Activated CD8-positive, alpha-beta memory T cell treated with anti-CD3 and anti-CD28 coated beads, Interleukin-2, amount 10 ng/mL, durations not matched to agents 7 days and 5 days (primary cell): ENCODE data around the gene COMMD1. TPM values are rescaled to one million over a fixed set of nuclear protein-coding genes. Genes with fewer than 3 reads are reported as not detected.
"Not testable (repeated sequence)": the region's sequence is repeated elsewhere in the genome, so short reads cannot be mapped to it uniquely, and the experiment has no call there.

Source experiments
- ATAC-seq: fragments of 150-1000 bp; cut with Tn5 transposase; one replicate; pipeline ENCODE4 v1.10.0; 2021; ENCODE audit warnings: moderate library complexity
- CTCF ChIA-PET: fragments of 350-600 bp; sonication (Branson Sonifier 250); formaldehyde crosslinking; loops from one replicate; lab custom pipeline; 2021; ENCODE audit warnings: antibody characterized with exemption; lab: Charles Lee
- DNase-seq: peaks from one replicate; pipeline ENCODE4 v3.0.0-alpha.2; 2020
- H3K27ac Mint-ChIP-seq: one replicate; pipeline ENCODE4 v1.8.0; 2021; ENCODE audit warnings: mild to moderate bottlenecking, mixed read lengths
- H3K27me3 Mint-ChIP-seq: one replicate; pipeline ENCODE4 v1.8.0; 2021; ENCODE audit warnings: mixed read lengths
- H3K36me3 Mint-ChIP-seq: one replicate; pipeline ENCODE4 v1.8.0; 2021; ENCODE audit warnings: mild to moderate bottlenecking, mixed read lengths
- H3K4me1 Mint-ChIP-seq: one replicate; pipeline ENCODE4 v1.8.0; 2021; ENCODE audit warnings: mixed read lengths
- H3K4me3 Mint-ChIP-seq: one replicate; pipeline ENCODE4 v1.8.0; 2021; ENCODE audit warnings: mild to moderate bottlenecking, moderate library complexity, mixed read lengths
- H3K9me3 Mint-ChIP-seq: one replicate; pipeline ENCODE4 v1.8.0; 2022; ENCODE audit warnings: low read depth, mixed read lengths
- total RNA-seq, 2 experiments: library from RNA; stranded (reverse); gene quantifications; one replicate each; pipeline ENCODE4 v1.2.3, GENCODE V29; 2021

COMMD1 gene
- total RNA-seq, 2 experiments from 2014 or later: 27.4 to 33.0 TPM

DNA sequence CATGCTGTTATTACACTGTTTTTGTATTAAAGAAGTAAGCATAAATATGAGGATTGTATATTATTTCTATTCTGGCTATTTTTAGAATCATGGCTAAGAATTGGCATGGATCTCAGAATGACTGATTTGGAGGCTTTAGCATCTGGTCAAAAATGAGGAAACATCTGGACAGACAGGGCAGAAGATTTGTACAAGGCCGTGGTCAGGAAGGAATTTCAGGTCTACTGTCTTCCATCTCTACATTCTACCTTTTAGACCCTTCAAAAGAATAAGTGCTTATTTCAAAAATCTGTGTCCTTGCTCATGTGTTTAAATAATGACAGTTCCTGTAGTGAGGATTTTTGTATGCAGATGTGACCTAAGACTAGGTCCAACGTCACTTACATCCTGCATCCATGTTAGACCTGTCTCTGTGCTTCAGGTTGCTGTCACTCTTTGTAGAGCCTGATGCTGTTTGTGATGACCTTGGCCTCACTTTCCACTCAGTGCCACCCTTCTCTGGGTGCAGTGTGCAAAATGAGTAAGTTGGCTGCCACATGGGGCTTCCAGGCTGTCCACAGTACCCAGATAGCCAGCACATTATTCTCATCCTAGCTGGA lies 235.8 kb downstream of the COMMD1 start:
- Mint-ChIP-seq H3K36me3 (peaks cover 5% of the 10 kb centered on the region), H3K4me1 (peaks cover 17% of the 10 kb centered on the region), H3K9me3 (no peaks in the 10 kb centered on the region), H3K27ac (peak overlapping the region; percentile 45), H3K4me3 (no peak overlapping the region), H3K27me3 (no peaks in the 10 kb centered on the region)
- CTCF ChIA-PET: no interaction called here
- no peak for DNase-seq
- no peak for ATAC-seq

DNA sequence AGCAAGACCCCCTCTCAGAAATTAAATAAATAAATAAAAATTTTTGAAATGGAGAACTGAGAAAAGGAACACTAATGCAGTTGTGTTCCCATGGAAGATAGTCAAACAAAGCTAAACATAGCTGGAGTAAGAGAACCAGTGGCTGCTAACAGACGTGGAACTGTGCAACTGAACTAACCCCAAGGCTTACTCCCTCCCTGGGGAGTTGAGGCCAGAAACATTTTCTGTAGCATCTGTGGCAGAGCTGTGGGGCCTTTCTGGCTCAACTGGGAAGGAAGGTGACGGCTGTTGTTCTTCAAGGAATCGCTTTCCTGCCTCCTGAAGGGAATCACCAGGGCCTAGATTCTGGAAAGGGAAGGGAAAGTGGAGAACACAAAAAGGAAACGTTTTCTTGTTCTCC lies 236.6 kb downstream of the COMMD1 start:
- H3K36me3 Mint-ChIP-seq: peaks cover 5% of the 10 kb centered on the region
- H3K4me1 Mint-ChIP-seq: peaks cover 17% of the 10 kb centered on the region
- ATAC-seq (no peak), DNase-seq (no peak)
- no peak overlapping the region for H3K4me3 Mint-ChIP-seq
- CTCF ChIA-PET: no interaction called here
- no peak overlapping the region for H3K27ac Mint-ChIP-seq
- no peaks in the 10 kb centered on the region for H3K27me3 Mint-ChIP-seq
- no peaks in the 10 kb centered on the region for H3K9me3 Mint-ChIP-seq

DNA sequence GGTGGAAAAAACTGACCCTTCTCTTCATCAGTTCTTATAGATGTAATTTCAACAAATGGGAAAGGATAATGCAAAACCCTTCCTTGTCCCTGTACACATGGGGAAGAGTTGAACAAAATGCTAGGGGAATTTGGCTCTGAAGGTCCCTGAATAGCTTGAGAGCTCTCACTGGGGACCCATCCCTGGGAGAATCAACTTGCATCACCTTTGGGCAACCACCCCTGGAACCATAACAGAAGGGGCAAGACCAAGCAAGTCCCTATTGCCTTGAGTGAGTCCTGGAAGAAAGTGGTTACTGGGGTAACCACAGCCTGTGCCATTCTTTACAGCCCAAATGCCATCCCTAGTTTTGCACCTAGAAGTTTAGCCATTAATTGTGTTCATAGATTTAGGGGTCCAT lies 238.2 kb downstream of the COMMD1 start:
- CTCF ChIA-PET: no interaction called here
- H3K4me3 Mint-ChIP-seq: no peak overlapping the region
- H3K27ac Mint-ChIP-seq: no peak overlapping the region
- no peak for ATAC-seq
- no peaks in the 10 kb centered on the region for H3K27me3 Mint-ChIP-seq
- no peak for DNase-seq
- H3K4me1 Mint-ChIP-seq: peaks cover 18% of the 10 kb centered on the region
- H3K36me3 Mint-ChIP-seq: peaks cover 6% of the 10 kb centered on the region
- H3K9me3 Mint-ChIP-seq: no peaks in the 10 kb centered on the region

DNA sequence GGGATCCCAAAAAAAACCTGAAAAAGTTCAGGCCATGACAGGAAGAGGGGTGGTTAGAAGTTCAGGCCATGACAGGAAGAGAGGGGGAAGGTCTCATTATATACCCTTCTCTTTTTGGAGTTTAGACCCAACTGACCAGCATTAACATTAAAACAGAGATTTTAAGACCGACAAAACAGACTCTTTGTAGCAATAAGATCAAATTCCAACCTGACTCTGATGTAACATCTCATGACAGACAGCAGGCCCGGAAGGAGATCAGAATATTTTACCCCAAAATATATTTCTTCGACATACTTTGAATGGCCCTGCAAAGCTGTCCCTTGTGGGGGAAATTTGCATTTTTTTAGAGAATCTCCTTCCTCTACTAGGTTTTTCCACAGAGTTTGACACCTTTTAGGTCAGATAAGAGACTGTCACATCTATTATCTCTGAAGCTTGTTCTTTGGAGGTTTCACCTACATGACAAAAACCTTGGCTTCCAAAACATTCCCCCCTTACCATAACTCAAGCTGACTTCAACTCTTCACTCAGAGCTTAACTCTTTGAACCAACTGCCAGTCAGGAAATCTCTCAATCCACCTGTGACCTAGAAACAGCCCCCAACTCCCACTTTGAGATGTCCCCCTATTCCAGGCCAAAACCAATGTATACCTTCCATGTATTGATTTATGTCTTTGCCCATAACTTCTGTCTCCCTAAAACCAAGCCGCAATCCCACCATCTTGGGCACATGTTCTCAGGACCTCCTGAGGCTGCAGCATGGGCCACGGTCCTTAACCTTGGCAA lies 239.4 kb downstream of the COMMD1 start:
- Mint-ChIP-seq H3K4me1 (peaks cover 26% of the 10 kb centered on the region), H3K9me3 (no peaks in the 10 kb centered on the region), H3K36me3 (peaks cover 4% of the 10 kb centered on the region), H3K27me3 (no peaks in the 10 kb centered on the region), H3K4me3 (no peak overlapping the region), H3K27ac (no peak overlapping the region)
- DNase-seq (no peak), ATAC-seq (no peak)
- CTCF ChIA-PET: no interaction called here

DNA sequence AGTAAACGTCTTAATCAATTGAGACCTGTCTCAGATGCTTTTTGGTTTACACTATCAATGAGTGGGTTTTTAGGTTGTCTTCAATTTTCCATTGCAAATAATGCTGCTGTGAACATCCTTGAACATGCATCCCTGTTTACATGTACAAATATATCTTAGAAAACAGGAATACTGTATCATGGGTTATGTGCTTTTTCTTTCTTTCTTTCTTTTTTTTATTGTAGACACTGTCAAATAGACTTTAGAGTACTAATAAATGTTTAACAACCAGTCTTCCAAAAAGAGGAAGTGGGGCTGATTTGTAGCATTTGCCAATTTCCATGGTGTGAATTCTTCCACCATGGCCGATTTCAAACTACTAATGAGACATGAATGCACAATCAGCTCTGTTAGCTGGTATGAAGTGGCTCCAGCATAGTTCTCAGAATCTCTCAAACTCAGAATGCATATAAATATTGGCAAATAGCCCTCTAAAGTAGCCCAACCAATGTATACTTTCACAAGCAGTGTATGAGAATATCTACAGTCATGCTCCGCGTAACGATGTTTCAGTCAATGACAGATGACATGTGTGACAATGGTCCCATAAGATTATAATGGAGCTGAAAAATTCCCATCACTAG lies 240.1 kb downstream of the COMMD1 start:
- Mint-ChIP-seq H3K27ac (no peak overlapping the region), H3K36me3 (peaks cover 4% of the 10 kb centered on the region), H3K27me3 (no peaks in the 10 kb centered on the region), H3K9me3 (no peaks in the 10 kb centered on the region), H3K4me3 (no peak overlapping the region), H3K4me1 (peaks cover 22% of the 10 kb centered on the region)
- DNase-seq (no peak), ATAC-seq (no peak)
- CTCF ChIA-PET: no interaction called here

DNA sequence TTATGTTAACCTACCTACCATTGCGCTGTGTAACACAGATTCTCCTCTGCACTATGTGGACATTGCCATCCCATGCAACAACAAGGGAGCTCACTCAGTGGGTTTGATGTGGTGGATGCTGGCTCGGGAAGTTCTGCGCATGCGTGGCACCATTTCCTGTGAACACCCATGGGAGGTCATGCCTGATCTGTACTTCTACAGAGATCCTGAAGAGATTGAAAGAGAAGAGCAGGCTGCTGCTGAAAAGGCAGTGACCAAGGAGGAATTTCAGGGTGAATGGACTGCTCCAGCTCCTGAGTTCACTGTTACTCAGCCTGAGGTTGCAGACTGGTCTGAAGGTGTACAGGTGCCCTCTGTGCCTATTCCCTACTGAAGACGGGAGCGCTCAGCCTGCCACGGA lies 241.3 kb downstream of the COMMD1 start:
- H3K4me1 Mint-ChIP-seq: peaks cover 23% of the 10 kb centered on the region
- H3K27me3 Mint-ChIP-seq, H3K9me3 Mint-ChIP-seq, H3K4me3 Mint-ChIP-seq, ATAC-seq, H3K27ac Mint-ChIP-seq, CTCF ChIA-PET, H3K36me3 Mint-ChIP-seq, DNase-seq: not testable (repeated sequence)

DNA sequence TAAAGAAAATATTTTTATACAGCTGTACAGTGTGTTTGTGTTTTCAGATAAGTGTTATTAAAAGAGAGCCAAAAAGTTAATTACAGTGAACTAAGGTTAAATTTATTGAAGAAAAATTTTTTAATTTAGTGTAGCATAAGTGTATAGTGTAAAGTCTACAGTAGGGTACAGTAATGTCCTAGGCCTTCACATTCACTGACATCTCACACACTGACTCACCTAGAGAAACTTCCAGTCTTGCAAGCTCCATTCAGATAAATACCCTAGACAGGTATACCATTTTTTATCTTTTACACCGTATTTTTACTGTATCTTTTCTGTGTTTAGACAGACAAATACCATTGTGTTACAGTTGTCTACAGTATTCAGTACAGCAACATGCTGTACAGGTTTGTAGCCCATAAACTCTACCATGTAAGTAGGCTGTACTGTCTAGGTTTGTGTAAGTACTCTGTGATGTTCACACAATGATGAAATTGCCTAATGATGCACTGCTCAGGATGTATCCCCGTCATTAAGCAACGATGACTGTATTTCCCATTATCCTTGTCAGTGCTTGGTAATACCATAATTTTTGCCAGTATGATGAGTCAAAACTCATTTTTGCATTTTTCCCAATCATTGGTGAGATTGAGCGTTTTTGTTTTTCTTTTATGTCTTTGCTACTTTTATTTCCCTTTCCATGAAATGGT lies 242.3 kb downstream of the COMMD1 start:
- CTCF ChIA-PET: no interaction called here
- H3K36me3 Mint-ChIP-seq: peaks cover 1% of the 10 kb centered on the region
- DNase-seq: no peak
- ATAC-seq: no peak
- H3K4me1 Mint-ChIP-seq: peaks cover 23% of the 10 kb centered on the region
- no peak overlapping the region for H3K27ac Mint-ChIP-seq
- no peaks in the 10 kb centered on the region for H3K27me3 Mint-ChIP-seq
- H3K4me3 Mint-ChIP-seq: no peak overlapping the region
- no peaks in the 10 kb centered on the region for H3K9me3 Mint-ChIP-seq

DNA sequence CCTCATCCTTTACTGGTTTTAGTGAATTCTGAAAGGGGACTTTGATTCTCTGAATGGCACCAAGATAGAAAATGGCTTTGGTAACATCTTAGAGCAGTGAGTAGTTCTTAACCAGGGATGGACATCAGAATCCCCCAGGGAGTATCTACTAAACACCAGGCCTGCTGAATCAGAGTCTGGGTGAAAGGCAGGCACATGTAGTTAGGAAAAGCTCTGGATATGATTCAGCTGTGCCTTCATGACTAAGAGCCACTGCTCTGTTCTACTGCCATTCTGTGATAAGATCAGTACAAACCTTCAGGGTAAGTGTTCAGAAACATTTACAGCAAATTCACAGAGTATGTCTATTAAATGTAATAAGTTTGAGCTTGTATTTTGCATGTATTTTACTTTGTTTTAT lies 244.2 kb downstream of the COMMD1 start:
- CTCF ChIA-PET: no interaction called here
- DNase-seq (no peak), ATAC-seq (no peak)
- peaks cover 1% of the 10 kb centered on the region for H3K36me3 Mint-ChIP-seq
- peak overlapping the region; percentile 13 for H3K27ac Mint-ChIP-seq
- H3K9me3 Mint-ChIP-seq: no peaks in the 10 kb centered on the region
- H3K27me3 Mint-ChIP-seq: no peaks in the 10 kb centered on the region
- peaks cover 23% of the 10 kb centered on the region for H3K4me1 Mint-ChIP-seq
- H3K4me3 Mint-ChIP-seq: no peak overlapping the region

DNA sequence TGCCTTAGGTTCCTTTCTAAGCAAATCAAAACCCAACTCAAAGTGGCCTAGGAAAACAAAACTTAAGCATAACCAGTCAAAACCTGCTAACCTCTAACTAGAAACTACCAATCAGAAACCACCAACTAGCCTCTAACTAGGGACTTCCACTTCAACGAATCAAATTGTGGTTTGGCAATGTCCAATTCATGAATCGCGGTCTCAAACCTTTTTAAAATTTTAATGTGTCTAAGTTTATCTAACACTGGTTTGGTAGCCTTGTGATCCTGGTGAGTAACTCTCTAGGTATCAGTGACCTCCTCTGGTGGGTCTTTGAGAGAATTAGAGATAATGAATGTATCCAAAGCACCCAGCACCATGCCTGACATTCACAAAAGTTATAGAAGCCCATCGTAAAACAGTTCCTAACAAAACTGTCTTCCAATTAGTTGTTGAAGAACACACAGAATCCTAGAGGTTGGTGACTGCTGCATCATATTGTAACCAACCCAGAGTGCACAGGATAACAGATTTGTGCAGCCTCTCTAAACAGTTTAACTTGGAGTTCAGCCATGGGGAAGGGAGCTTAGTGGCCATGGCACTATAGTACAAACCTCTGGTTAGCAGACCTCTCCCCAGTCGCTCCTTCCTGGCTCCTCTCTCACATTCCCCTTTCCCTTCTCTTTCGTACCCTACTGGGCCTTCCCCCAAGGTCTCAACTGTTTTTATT lies 245.3 kb downstream of the COMMD1 start:
- H3K27me3 Mint-ChIP-seq: no peaks in the 10 kb centered on the region
- H3K27ac Mint-ChIP-seq: no peak overlapping the region
- DNase-seq: no peak
- CTCF ChIA-PET: no interaction called here
- peaks cover 5% of the 10 kb centered on the region for H3K9me3 Mint-ChIP-seq
- no peak for ATAC-seq
- peaks cover 1% of the 10 kb centered on the region for H3K36me3 Mint-ChIP-seq
- H3K4me1 Mint-ChIP-seq: peaks cover 23% of the 10 kb centered on the region
- H3K4me3 Mint-ChIP-seq: no peak overlapping the region

DNA sequence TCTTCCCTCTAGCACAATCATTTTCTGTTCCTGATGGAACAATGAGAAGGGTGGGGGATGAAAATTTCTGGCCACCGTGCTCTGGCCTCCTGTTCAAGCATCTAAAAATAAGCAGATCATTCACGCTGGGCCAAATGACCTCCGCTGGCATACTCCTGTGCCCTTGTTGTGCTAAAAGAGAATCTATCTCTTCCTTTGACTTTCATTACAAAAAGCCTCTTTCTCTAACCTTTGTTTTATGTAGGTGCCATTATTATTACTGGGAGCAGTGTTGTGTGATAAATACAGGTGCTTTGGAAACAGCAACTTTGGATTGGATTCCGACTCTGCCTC lies 245.8 kb downstream of the COMMD1 start:
- no peak for ATAC-seq
- Mint-ChIP-seq H3K27ac (no peak overlapping the region), H3K4me1 (peaks cover 23% of the 10 kb centered on the region), H3K27me3 (no peaks in the 10 kb centered on the region), H3K4me3 (no peak overlapping the region), H3K9me3 (peaks cover 5% of the 10 kb centered on the region), H3K36me3 (peaks cover 1% of the 10 kb centered on the region)
- CTCF ChIA-PET: no interaction called here
- no peak for DNase-seq

DNA sequence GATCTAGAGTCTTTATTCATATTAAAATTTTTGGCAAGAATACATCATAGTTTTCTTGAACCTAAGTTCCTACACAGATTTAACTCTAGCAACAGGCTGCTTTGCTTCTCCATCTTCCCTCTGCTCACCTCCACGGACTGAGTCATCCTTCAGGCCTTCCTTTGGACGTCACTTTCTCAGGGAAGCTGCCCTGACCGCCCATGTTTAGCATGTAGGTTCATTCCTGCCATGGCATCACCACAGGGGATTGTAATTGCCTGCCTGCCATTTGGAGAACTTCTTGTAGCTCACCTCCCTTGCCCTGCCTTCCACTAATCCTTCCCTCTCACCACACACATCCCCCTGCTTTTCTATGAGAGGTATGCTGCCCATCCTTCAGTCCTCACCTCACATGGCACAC lies 246.5 kb downstream of the COMMD1 start:
- H3K27ac Mint-ChIP-seq: no peak overlapping the region

DNA sequence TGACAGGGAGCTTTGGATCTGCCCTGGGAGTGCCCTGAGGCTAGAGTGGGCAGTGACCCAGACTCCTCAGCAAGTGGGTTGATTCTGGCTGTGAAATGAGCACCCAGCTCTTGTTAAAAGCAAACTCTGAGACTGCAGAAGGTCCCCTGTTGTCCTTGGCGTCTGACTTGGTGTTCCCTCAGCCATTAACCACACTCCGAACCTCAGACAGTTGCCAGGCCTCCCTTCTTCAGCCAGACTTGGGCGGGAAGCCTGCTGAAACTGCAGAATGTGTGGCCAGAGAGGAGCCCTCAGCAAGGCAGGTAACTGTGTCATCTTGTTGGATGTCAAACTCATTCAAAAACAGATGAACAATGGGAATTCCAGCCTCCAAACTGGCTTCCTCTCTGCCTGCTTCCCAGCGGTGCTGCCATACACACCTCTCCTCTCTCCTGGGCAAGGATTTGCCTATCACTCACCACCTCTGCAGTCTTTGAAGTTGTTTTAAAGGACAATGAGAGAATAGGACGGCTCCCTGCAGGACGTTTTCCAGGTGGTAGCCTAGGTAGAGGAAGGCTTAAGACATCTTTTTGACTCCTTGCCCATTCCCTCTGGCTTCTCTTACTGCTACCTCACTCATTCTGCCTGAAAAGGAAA lies 251.5 kb downstream of the COMMD1 start:
- Mint-ChIP-seq H3K36me3 (no peaks in the 10 kb centered on the region), H3K27ac (no peak overlapping the region), H3K4me3 (no peak overlapping the region), H3K27me3 (no peaks in the 10 kb centered on the region), H3K9me3 (peaks cover 5% of the 10 kb centered on the region), H3K4me1 (peaks cover 3% of the 10 kb centered on the region)
- no peak for ATAC-seq
- DNase-seq: no peak
- CTCF ChIA-PET: no interaction called here

More for the DNA sequence above, 246.5 kb downstream of the COMMD1 start:
- DNase-seq (no peak), ATAC-seq (no peak)
- H3K4me3 Mint-ChIP-seq: no peak overlapping the region
- H3K4me1 Mint-ChIP-seq: peaks cover 23% of the 10 kb centered on the region
- H3K27me3 Mint-ChIP-seq: no peaks in the 10 kb centered on the region
- peaks cover 1% of the 10 kb centered on the region for H3K36me3 Mint-ChIP-seq
- peaks cover 5% of the 10 kb centered on the region for H3K9me3 Mint-ChIP-seq
- CTCF ChIA-PET: no interaction called here
